Stomach smooth muscle (tissue), 2 donors: ENCODE results near the gene MCL1.
A peak's percentile ranks its signal among the peaks of the same experiment; 100 is the strongest.
"Not testable (repeated sequence)": the region's sequence is repeated elsewhere in the genome, so short reads cannot be mapped to it uniquely, and the experiment has no call there.

Experiments
- H3K27ac ChIP-seq: one replicate; pipeline ENCODE4 v1.7.0; 2013; ENCODE audit warnings: mild to moderate bottlenecking, low read length, inconsistent platforms
- H3K27me3 ChIP-seq, 2 donors: one replicate each; pipeline ENCODE4 v1.7.0; 2013; ENCODE audit warnings: low read length in 2 of 2; ENCODE audit not compliant: insufficient read depth in 2 of 2, control insufficient read depth in 1 of 2
- H3K36me3 ChIP-seq, 2 donors: one replicate each; pipeline ENCODE4 v1.7.0; 2013; ENCODE audit warnings: low read length in 2 of 2; ENCODE audit not compliant: control insufficient read depth in 2 of 2, insufficient read depth in 2 of 2
- H3K4me1 ChIP-seq: one replicate; pipeline ENCODE4 v1.7.0; 2013; ENCODE audit warnings: low read length; ENCODE audit not compliant: control insufficient read depth, insufficient read depth
- H3K4me3 ChIP-seq, 2 donors: one replicate each; pipeline ENCODE4 v1.7.0; 2013; ENCODE audit warnings: low read length in 2 of 2
- H3K9ac ChIP-seq, 2 donors: one replicate each; pipeline ENCODE4 v1.7.0; 2013; ENCODE audit warnings: low read length in 2 of 2, mild to moderate bottlenecking in 1 of 2
- H3K9me3 ChIP-seq, 2 donors: one replicate each; pipeline ENCODE4 v1.7.0; 2013; ENCODE audit warnings: low read length in 2 of 2; ENCODE audit not compliant: control insufficient read depth in 2 of 2
- donor health status: healthy.
- donor health status: Pancreatic carcinoma.

Gene MCL1

GRCh38 chr1:150568594-150568966 lies 10.8 kb downstream of the MCL1 start:
- peaks cover 72% of the 10 kb centered on the region for H3K4me1 ChIP-seq
- peak overlapping the region; percentile 93 for H3K27ac ChIP-seq
- peaks cover 9 to 10% of the 10 kb centered on the region in 2 donors for H3K36me3 ChIP-seq
- peak overlapping the region; percentile 67 to 68 for H3K9ac ChIP-seq
- no peaks in the 10 kb centered on the region for H3K27me3 ChIP-seq
- H3K9me3 ChIP-seq: no peaks in the 10 kb centered on the region
- H3K4me3 ChIP-seq: peak overlapping the region; percentile 60 to 70

DNA sequence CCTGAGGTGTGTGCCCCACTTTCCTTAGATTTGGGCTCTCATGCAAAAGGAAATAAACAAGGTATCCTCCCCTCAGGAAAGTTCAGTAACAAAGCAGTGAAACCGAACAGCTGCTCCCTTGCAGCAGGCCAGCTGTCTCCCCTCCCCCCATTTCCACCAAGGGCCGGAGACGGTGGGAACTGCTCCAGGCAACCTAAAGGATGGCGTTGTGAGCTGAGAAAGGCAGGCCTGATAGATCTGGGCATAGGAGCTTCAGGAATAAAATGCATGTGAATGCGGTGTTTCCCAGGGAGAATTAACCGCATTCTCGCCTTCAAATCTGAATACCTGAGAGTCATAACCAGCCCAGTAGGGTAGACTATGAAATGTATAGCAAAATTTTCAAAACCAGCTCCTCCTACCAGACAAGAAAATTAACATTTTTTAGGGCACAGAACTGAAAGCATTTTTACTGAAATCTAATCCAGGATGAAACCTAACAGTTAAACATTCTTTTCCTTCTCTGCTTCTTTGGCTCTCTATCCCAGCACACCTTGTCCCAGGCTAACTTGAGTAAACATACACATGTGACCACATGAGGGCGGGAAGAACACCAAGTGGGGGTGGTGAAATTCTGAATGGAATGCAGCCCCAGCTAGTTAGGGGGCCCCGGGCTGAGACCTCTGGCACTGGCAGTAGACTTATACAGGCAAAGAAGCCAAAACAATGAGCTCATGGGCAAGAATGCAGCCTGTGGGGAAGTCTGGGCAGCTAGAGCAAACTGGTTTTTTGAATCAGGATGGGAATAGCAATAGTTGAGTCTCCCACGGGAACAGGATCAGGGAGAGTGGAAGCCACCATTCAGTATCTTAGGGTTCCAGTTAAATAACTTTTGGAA lies 11.5 kb downstream of the MCL1 start:
- peaks cover 3 to 5% of the 10 kb centered on the region in 2 donors for H3K36me3 ChIP-seq
- no peaks in the 10 kb centered on the region for H3K9me3 ChIP-seq
- H3K27ac ChIP-seq: peak overlapping the region; percentile 93
- peak overlapping the region; percentile 67 to 68 for H3K9ac ChIP-seq
- no peaks in the 10 kb centered on the region for H3K27me3 ChIP-seq
- peak overlapping the region; percentile 64 to 70 for H3K4me3 ChIP-seq
- H3K4me1 ChIP-seq: peaks cover 72% of the 10 kb centered on the region

GRCh38 chr1:150567341-150567716 lies 12.1 kb downstream of the MCL1 start:
- Histone ChIP-seq H3K9me3 (no peaks in the 10 kb centered on the region), H3K27me3 (no peaks in the 10 kb centered on the region), H3K4me3 (peak overlapping the region; percentile 64 to 70), H3K9ac (peak overlapping the region; percentile 67 to 68), H3K36me3 (peaks cover 0 to 2% of the 10 kb centered on the region in 2 donors), H3K4me1 (peaks cover 77% of the 10 kb centered on the region), H3K27ac (peak overlapping the region; percentile 93)

DNA sequence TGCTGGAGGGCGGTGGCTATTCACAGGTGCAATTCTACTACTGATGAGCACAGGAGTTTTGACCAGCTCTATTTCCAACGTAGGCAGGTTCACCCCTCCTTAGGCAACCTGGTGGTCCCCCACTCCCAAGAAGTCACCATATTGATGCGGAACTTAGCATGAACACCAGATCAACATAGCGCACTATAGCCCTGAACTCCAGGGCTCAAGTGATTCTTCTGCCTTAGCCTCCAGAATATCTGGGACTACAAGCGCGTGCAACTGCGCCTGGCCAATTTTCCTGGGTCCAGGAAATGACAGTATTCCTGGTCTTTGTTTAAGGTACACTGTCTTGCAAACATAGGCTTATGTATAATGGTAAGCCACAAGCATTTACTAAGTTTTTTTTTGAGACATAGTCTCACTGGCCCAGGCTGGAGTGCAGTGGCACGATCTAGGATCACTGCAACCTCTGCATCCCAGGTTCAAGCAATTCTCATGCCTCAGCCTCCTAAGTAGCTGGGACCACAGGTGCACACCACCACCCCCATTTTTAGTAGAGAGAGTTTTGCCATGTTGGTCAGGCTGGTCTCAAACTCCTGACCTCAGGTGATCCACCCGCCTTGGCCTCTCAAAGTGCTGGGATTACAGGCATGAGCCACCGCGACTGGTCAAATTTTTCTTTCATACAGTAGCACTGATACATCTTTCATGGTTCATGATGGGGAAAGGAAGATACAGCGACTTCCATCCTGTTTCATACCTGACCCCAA lies 12.6 kb downstream of the MCL1 start:
- Histone ChIP-seq H3K36me3 (no peaks in the 10 kb centered on the region), H3K4me1 (peaks cover 82% of the 10 kb centered on the region), H3K4me3 (peak overlapping the region; percentile 64 to 70), H3K27ac (peak overlapping the region; percentile 93), H3K27me3 (no peaks in the 10 kb centered on the region), H3K9ac (peak overlapping the region; percentile 67 to 68), H3K9me3 (no peaks in the 10 kb centered on the region)

DNA sequence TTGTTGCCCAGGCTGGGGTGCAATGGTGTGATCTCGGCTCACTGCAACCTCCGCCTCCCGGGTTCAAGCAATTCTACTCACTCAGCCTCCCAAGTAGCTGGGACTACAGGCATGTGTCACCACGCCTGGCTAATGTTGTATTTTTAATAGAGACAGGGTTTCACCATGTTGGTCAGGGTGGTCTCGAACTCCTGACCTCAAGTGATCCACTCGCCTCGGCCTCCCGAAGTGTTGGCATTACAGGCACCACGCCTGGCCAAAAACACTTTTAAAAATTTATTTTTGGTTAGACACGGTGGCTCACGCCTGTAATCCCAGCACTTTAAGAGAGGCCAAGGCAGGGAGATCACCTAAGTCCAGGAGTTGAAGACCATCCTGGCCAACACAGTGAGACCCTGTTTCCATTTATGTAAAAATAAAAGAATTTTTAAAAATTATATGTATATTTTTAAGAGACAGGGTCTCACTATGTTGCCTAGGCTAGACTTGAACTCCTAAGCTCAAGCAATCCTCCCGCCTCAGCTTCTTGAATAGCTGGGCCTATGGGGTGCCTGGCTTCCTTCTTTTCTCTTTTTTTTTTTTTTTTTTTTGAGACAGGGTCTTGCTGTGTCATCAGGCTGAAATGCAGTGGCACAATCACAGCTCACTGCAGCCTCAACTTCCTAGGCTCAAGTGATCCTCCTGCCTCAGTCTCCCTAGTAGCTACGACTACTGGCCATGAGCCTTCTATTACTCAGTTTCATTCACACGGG lies 14.0 kb downstream of the MCL1 start:
- H3K4me3 ChIP-seq: not testable (repeated sequence)

DNA sequence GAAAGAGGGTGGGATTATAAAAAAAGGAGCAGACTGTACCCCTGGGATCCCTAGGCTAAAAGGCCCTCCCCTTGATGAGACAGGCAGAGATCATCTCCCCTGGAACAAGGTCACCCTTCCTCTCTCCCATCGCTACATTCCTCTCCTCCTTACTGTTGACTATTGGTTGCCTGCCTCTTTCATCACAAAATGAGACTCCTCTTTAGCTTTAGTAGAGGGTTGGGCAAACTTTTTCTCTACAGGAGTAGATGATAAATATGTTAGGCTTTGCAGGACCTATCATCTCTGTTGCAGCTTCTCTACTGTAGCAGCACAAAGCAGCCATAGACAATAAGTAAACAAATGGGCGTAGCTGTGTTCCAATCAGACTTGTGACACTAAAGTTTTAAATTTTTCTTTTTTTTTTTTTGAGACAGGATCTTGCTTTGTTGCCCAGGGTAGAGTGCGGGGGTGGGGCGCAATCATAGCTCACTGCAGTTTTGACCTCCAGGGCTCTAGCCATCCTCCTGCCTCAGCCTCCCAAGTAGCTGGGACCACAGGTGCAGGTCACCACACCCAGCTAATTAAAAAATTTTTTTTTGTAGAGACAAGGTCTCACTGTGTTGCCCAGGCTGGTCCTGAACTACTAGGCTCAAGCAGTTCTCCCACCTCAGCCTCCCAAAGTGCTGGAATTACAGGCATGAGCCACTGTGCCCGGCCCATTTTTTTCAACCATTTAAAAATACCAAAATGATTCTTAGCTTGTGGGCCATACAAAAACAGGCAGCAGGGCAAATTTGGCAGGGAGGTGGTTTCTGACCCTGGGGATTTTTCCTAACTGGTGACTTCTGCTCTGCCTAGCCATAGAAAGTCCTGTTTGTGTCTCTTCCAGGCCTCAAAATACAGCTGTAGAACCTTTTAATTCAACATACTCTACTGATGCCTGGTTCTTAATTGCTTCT lies 15.1 kb downstream of the MCL1 start:
- Histone ChIP-seq H3K27ac (peak overlapping the region; percentile 100), H3K4me1 (peaks cover 86% of the 10 kb centered on the region), H3K9me3 (no peaks in the 10 kb centered on the region), H3K36me3 (no peaks in the 10 kb centered on the region), H3K9ac (peak overlapping the region in 1 of 2 donors; percentile 99), H3K27me3 (no peaks in the 10 kb centered on the region), H3K4me3 (peak overlapping the region; percentile 0 to 35)

More for the DNA sequence above, 14.0 kb downstream of the MCL1 start:
- not testable (repeated sequence) for H3K9ac ChIP-seq, H3K9me3 ChIP-seq, H3K27me3 ChIP-seq, H3K36me3 ChIP-seq
- Histone ChIP-seq H3K4me1 (peaks cover 84% of the 10 kb centered on the region), H3K27ac (peak overlapping the region; percentile 100)

DNA sequence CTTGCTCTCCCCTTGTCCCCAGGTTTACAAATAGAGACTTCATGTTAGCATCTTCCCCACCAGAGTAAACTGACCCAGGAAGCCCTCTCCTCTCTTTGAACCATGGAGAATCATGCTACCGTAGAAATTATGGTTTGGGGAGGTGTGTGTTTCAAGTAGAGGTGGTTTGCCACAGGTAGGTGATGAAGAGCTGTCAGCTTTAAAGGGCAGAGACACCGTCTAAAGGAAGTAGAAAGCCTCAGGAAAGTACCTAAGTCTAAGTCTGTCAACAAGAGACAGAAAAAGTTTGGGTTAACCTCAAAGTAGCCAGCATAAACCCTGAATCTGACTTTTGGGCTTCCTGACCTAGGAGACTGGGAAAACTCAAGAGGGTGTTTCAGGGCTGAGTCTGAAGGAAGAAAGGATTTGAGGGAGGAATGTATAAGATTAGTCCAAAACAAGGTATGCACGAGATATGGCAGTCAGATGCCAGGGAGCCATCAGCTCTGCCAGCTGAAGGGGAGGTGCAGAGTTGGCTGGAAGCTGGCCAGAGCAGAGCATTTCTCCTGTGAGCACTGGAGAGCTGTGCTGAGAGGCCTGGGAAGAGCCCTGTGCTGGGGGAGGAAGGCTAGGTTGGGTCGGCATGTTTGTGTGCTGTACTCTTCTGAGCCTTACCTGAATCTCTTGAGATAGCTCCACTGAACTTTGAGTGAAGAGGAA lies 15.9 kb downstream of the MCL1 start:
- peaks cover 85% of the 10 kb centered on the region for H3K4me1 ChIP-seq
- H3K36me3 ChIP-seq: no peaks in the 10 kb centered on the region
- H3K27me3 ChIP-seq: no peaks in the 10 kb centered on the region
- H3K27ac ChIP-seq: peak overlapping the region; percentile 100
- peak overlapping the region; percentile 18 to 80 for H3K4me3 ChIP-seq
- no peaks in the 10 kb centered on the region for H3K9me3 ChIP-seq
- peak overlapping the region; percentile 51 to 99 for H3K9ac ChIP-seq

GRCh38 chr1:150562446-150563339 lies 16.7 kb downstream of the MCL1 start:
- no peaks in the 10 kb centered on the region for H3K9me3 ChIP-seq
- H3K36me3 ChIP-seq: no peaks in the 10 kb centered on the region
- peaks cover 83% of the 10 kb centered on the region for H3K4me1 ChIP-seq
- peak overlapping the region; percentile 99 to 100 for H3K9ac ChIP-seq
- no peaks in the 10 kb centered on the region for H3K27me3 ChIP-seq
- H3K4me3 ChIP-seq: peak overlapping the region; percentile 53 to 80
- H3K27ac ChIP-seq: peak overlapping the region; percentile 100

DNA sequence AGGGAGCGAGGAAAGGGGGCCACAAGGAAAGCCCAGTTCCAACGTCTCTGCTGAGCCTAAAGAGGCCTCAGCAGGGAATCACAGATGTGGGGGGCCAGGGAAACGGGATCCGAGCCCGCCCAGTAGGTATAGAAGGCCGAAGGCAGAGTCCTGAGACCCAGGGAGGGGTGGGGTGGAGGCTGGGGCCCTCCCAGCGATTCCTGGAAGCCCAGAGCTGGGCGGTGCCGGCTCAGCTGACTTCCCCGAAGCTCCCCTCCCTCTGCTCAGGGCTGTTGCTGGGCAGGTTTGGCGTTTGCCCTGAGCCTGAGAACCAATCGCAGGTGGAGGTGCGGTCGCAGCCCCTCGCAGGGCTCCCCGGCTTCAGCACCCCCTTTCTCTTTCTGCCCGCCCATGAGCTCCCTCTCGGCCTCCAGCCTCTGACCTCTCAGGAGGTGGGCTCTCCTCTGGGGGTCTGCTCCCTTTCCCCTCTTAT lies 17.4 kb downstream of the MCL1 start:
- peak overlapping the region; percentile 66 to 80 for H3K4me3 ChIP-seq
- no peaks in the 10 kb centered on the region for H3K9me3 ChIP-seq
- peak overlapping the region; percentile 99 to 100 for H3K9ac ChIP-seq
- H3K4me1 ChIP-seq: peaks cover 78% of the 10 kb centered on the region
- peak overlapping the region; percentile 100 for H3K27ac ChIP-seq
- H3K36me3 ChIP-seq: peaks cover 0 to 2% of the 10 kb centered on the region in 2 donors
- no peaks in the 10 kb centered on the region for H3K27me3 ChIP-seq
